T1000 (cell line): ENCODE results near the gene DNER.

Source experiments
- DNase-seq: peaks from one replicate; lab custom pipeline; 2025; ENCODE audit warnings: mixed read lengths; lab: John Stamatoyannopoulos, UW

Gene DNER

GRCh38 chr2:229488232-229488631 lies 226.1 kb downstream of the DNER start:
- no peak for DNase-seq

- no peak for DNase-seq
These were observed 227.7 kb downstream of the DNER start for GRCh38 chr2:229486673-229487072.

- DNase-seq, result no peak
These were observed 228.5 kb downstream of the DNER start for GRCh38 chr2:229485857-229486256.

GRCh38 chr2:229477269-229477755 lies 237.0 kb downstream of the DNER start:
- DNase-seq, result no peak

GRCh38 chr2:229475778-229476177 lies 238.6 kb downstream of the DNER start:
- DNase-seq, result no peak

- no peak for DNase-seq
These were observed 240.2 kb downstream of the DNER start for GRCh38 chr2:229474125-229474524.

GRCh38 chr2:229470781-229471180 lies 243.6 kb downstream of the DNER start:
- no peak for DNase-seq

- no peak for DNase-seq
These were observed 246.6 kb downstream of the DNER start for GRCh38 chr2:229467783-229468182.

GRCh38 chr2:229463841-229464346 lies 250.5 kb downstream of the DNER start:
- DNase-seq, result no peak

GRCh38 chr2:229462112-229462511 lies 252.2 kb downstream of the DNER start:
- no peak for DNase-seq

GRCh38 chr2:229456091-229456490 lies 258.3 kb downstream of the DNER start:
- DNase-seq, result no peak

GRCh38 chr2:229454934-229455631 lies 259.3 kb downstream of the DNER start:
- DNase-seq, result peak; percentile 47

- no peak for DNase-seq
These were observed 261.1 kb downstream of the DNER start for GRCh38 chr2:229453230-229453629.

- DNase-seq, result no peak
These were observed 262.5 kb downstream of the DNER start for GRCh38 chr2:229451852-229452251.

GRCh38 chr2:229447227-229447626 lies 267.1 kb downstream of the DNER start:
- no peak for DNase-seq

GRCh38 chr2:229446350-229446749 lies 268.0 kb downstream of the DNER start:
- DNase-seq, result no peak

GRCh38 chr2:229445501-229446211 lies 268.7 kb downstream of the DNER start:
- DNase-seq, result no peak

GRCh38 chr2:229445019-229445418 lies 269.3 kb downstream of the DNER start:
- peak; percentile 28 for DNase-seq

GRCh38 chr2:229443546-229444268 lies 270.6 kb downstream of the DNER start:
- DNase-seq, result no peak

- no peak for DNase-seq
These were observed 271.2 kb downstream of the DNER start for GRCh38 chr2:229443141-229443540.

GRCh38 chr2:229438430-229439159 lies 275.8 kb downstream of the DNER start:
- DNase-seq, result no peak

GRCh38 chr2:229437467-229437866 lies 276.9 kb downstream of the DNER start:
- no peak for DNase-seq
